GM12872 (cell line): ENCODE results near the gene ZNF777.

Experiments used
- CTCF ChIP-seq: IDR thresholded peaks from 3 replicates; pipeline ENCODE4 v1.5.1; 2011; ENCODE audit warnings: low read depth, mild to moderate bottlenecking, low read length, moderate library complexity; ENCODE audit not compliant: insufficient read depth

ZNF777 gene

GRCh38 chr7:149415391-149416071 is 45.3 kb downstream of the ZNF777 start:
- TF ChIP-seq CTCF = no peak

- TF ChIP-seq CTCF = no peak
Measured at GRCh38 chr7:149414745-149415390, 46.0 kb downstream of the ZNF777 start.

GRCh38 chr7:149414171-149414570 is 46.7 kb downstream of the ZNF777 start:
- TF ChIP-seq CTCF = no peak

GRCh38 chr7:149409895-149410294 is 51.0 kb downstream of the ZNF777 start:
- no peak for TF ChIP-seq CTCF

- no peak for TF ChIP-seq CTCF
Measured at GRCh38 chr7:149404825-149405224, 56.0 kb downstream of the ZNF777 start.

GRCh38 chr7:149404396-149404795 is 56.5 kb downstream of the ZNF777 start:
- TF ChIP-seq CTCF = no peak

- TF ChIP-seq CTCF = no peak
Measured at GRCh38 chr7:149398195-149398820, 62.6 kb downstream of the ZNF777 start.
